ENCODE data around the gene YTHDF1.
"Not testable (repeated sequence)": the region's sequence is repeated elsewhere in the genome, so short reads cannot be mapped to it uniquely, and the experiment has no call there.

Gene YTHDF1

GRCh38 chr20:63228806-63229205 lies 12.9 kb upstream of the YTHDF1 start:
- no peak for DNase-seq (ENCODE audit: extremely low read depth in 1 of 2, low read depth in 1 of 2)

DNA sequence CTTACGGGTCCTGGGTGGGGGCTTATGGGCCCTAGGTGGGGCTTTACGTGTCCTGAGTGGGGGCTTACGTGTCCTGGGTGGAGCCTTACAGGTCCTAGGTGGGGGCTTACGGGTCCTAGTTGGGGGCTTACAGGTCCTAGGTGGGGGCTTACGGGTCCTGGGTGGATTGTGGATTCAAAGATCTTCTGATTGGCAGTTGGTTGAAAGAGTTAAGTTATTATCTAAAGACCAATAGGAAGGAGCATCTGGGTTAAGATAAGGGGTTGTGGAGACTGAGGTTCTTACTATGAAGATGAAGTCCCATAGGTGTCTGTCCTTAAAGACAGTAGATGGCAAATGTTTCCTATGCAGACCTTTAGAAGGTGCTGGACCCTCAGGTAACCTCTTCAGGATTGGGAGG lies 11.3 kb upstream of the YTHDF1 start:
- DNase-seq (ENCODE audit: extremely low read depth in 1 of 2, low read depth in 1 of 2): no peak

- no peak for DNase-seq (ENCODE audit: extremely low read depth in 1 of 2, low read depth in 1 of 2)
These were observed 10.4 kb upstream of the YTHDF1 start for GRCh38 chr20:63226042-63226943.

GRCh38 chr20:63225082-63225454 lies 9.1 kb upstream of the YTHDF1 start:
- no peak for DNase-seq (ENCODE audit: extremely low read depth in 1 of 2, low read depth in 1 of 2)

- DNase-seq (ENCODE audit: extremely low read depth in 1 of 2, low read depth in 1 of 2): no peak
These were observed 8.6 kb upstream of the YTHDF1 start for GRCh38 chr20:63224412-63225081.

GRCh38 chr20:63223826-63224207 lies 7.9 kb upstream of the YTHDF1 start:
- DNase-seq (ENCODE audit: extremely low read depth in 1 of 2, low read depth in 1 of 2): no peak

- peak in 1 of 2 donors; percentile 28 for DNase-seq (ENCODE audit: extremely low read depth in 1 of 2, low read depth in 1 of 2)
These were observed 7.3 kb upstream of the YTHDF1 start for GRCh38 chr20:63223121-63223825.

- no peak for DNase-seq (ENCODE audit: extremely low read depth in 1 of 2, low read depth in 1 of 2)
These were observed 6.6 kb upstream of the YTHDF1 start for GRCh38 chr20:63222541-63222940.

DNA sequence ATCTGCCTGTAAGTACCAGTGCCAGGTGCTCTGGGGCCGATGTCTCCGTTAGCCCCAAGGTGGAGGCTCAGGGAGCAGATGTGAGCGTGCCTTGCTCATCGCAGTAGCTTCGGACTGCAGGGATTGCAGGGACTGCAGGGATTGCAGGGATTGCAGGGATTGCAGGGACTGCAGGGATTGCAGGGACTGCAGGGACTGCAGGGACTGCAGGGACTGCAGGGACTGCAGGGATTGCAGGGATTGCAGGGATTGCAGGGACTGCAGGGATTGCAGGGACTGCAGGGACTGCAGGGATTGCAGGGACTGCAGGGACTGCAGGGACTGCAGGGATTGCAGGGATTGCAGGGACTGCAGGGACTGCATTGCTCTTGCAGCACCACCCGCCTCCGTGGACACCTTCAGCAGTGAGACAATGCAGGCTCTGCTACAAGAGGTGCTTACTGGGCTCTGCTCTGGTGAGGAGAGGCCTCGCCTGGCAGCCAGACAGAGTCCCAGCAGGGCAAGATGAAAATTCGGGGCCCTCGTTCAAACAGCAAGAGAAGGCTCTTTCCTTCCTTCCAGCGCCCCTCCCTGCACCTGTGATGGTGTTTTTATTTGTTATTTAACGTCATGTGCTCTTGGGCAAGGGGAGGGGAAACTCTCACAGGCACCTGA lies 5.6 kb upstream of the YTHDF1 start:
- DNase-seq (ENCODE audit: extremely low read depth in 1 of 2, low read depth in 1 of 2): not testable (repeated sequence)

DNA sequence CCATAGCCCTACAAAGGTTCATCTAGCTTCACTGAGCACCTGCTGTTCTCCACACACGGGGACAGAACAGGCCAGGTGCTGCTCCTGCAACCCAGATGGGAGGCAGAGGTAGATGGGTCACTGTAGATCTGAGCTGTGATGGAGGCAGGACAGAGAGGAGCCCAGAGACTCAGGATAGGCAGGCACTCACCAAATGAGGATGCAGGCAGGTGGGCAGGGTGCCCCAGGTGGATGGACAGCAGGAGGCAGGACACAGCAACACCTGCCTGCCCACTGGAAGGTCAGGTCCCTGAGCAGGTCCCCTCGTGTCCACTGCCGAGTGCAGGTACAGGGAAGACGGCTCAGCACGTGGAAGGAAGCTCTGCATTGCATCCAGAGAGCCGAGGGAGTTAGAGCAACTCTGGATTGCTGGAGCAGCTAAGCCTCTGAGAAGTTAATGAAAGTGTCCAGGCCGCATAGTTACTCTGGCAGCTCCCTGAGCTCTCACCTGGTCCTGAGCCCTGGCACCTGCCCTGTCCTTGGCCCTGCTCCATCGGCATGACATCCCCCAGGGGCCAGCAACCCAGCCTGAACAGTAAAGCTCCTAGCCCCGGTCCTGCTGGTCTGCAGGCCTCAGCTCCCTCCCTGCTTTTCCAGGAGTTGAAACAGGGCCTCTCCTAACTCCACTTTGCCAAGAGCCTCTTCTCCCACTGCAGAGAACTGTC lies 4.9 kb upstream of the YTHDF1 start:
- no peak for DNase-seq (ENCODE audit: extremely low read depth in 1 of 2, low read depth in 1 of 2)

GRCh38 chr20:63219866-63220521 lies 4.1 kb upstream of the YTHDF1 start:
- no peak for DNase-seq (ENCODE audit: extremely low read depth in 1 of 2, low read depth in 1 of 2)

DNA sequence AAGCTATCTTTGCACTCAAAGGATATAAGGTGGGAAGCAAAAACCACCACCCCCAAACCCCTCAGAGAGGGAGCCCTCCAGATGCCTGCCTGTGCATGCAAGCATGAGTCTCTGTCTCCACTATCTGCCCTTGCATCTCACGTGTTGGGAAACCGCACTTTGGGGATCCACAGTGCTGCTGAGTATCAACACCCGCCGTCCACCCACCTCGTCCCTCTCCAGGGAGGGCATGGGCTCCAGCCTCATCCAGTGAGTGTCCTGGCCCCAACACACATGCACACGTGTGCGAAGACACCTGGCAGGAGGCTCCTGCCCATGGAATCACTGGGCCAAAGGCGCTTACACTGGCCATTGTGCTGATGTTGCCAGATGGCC lies 3.5 kb upstream of the YTHDF1 start:
- DNase-seq (ENCODE audit: extremely low read depth in 1 of 2, low read depth in 1 of 2): no peak

DNA sequence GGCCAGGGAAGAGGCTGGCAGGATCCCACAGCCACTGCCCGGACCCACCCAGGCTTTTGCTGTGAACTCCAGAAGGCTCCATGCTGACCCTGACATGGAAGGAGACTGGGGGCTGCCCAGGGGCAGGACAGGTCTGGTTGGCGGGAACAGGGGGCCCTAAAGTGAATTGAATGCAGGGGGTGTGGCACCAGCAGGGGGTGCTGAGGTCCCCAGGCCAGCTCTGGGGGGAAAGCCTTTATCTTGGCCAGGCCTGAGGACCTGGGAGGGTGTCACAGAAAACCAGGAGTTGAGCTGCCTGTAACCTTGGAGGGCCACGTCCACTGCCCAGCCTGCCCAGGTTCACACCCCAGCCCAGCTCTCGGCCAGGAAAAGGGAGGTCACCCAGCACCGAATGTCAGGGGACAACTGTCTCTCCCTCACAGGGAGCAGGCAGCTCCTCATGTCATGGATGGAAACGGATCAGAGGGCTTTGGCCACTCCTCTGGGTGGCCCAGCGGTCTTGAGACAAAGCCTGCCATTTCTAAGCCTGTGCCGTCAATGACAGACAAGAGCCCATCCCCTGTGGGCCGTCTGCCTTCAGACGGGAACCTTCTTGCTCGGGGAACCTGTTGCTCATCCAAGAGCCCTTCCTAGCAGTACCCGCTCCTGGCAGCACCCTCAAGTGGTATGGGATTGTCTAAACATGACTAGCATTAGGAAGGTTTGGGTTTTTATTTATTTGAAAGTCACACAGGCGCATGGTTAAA lies 2.9 kb upstream of the YTHDF1 start:
- no peak for DNase-seq (ENCODE audit: extremely low read depth in 1 of 2, low read depth in 1 of 2)

- DNase-seq (ENCODE audit: extremely low read depth in 1 of 2, low read depth in 1 of 2): no peak
These were observed 1.8 kb upstream of the YTHDF1 start for GRCh38 chr20:63217706-63218105.

DNA sequence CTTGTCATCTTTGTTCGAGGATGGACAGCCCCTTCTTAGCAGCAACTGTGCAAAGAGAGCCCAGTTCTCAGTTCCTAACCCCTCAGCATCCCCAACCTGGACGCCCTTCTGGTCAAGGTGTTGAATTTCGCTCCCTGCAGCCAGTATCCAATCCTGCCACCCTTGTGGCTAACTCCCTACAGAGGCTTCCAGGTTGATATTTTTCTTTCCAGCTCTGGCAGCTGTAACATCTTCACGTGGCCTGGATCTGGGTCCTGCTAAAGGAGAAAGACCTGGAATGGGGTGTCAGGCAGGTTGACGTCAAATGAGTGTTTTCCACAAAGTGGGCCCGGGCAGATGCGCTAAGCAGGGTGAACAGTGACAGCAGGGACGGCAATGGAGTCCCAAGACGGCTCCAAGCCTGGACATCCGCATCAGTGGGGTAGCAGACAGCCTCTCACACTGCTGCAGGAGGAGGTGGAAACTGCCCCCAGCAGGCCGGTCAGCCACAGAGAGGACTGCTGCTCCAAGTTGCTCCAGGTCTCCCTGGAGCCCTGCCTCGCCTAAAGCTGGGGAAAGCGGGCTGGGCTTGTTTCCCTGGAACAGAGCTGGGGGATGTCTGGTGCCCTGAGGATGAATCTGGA lies 1.0 kb upstream of the YTHDF1 start:
- DNase-seq (ENCODE audit: extremely low read depth in 1 of 2, low read depth in 1 of 2): no peak

DNA sequence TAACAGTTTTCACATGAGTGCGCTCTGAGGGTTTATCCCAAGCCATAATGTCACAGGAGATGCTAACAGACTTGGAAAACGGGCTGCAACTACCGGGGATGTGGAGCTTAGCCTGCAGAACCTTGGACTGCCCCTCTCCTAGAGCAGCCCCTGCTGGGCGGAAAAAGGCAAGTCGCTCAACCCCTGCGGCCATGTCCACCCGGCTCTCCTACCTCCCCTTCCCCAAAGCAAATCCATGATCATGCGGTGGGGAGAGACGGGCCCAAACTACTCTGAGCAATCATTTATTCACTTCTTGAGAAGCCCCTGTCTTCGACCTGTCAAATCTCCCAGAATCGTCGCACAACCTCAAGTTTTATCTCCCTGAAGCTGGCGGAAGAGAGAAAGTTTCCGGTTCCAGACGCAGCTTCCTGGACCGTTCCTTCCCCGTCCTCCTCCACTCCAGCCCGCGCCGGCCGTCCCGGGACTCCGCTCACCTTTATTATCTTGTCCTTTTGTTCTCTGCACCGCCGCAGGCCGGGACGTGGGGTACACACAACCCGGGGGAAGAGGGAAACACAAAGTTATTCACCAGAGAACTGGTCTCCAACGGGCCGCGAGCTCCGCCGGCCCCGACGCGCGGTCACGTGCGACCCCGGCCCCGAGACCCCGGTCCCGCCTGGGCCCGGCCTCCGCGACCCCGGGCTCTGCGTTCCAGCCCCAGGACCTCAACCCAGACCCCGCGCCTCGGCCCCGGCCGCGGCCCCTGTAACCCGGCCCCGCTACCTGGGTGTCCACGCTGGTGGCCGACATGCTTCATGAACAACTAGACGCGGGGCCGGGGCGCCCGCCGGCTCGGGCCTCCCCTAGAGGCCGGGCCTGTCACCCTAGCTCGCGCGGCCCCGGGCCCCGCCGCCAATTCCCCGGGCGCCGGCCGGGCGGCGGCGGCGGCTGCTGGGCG lies 560 bp downstream of the YTHDF1 start:
- DNase-seq (ENCODE audit: extremely low read depth in 1 of 2, low read depth in 1 of 2): no peak

GRCh38 chr20:63214514-63214913 lies 1.4 kb downstream of the YTHDF1 start:
- DNase-seq (ENCODE audit: extremely low read depth in 1 of 2, low read depth in 1 of 2): no peak

GRCh38 chr20:63212792-63213191 lies 3.1 kb downstream of the YTHDF1 start:
- DNase-seq (ENCODE audit: extremely low read depth in 1 of 2, low read depth in 1 of 2): no peak

Data from activated CD8-positive, alpha-beta memory T cell treated with anti-CD3 and anti-CD28 coated beads for 1 hour (primary cell).